Left ventricle myocardium inferior (tissue), 1 donor: Measurements from ENCODE around the gene MEI1. TPM values are rescaled to one million over a fixed set of nuclear protein-coding genes. Genes with fewer than 3 reads are reported as not detected.
"Not testable (repeated sequence)": the region's sequence is repeated elsewhere in the genome, so short reads cannot be mapped to it uniquely, and the experiment has no call there.

Experiments used
- DNase-seq: peaks from one replicate; pipeline ENCODE4 v3.0.0-alpha.2; 2020
- H3K27ac ChIP-seq: fragments of 200-600 bp; replicated peaks from 2 replicates; pipeline ENCODE4 v1.8.0; 2021
- H3K27me3 ChIP-seq: fragments of 200-600 bp; 2 replicates; pipeline ENCODE4 v1.8.0; 2021; ENCODE audit warnings: low read depth
- H3K36me3 ChIP-seq: fragments of 200-600 bp; 2 replicates; pipeline ENCODE4 v1.8.0; 2021
- H3K4me1 ChIP-seq: fragments of 200-600 bp; 2 replicates; pipeline ENCODE4 v1.8.0; 2021
- H3K4me3 ChIP-seq: fragments of 200-600 bp; 2 replicates; pipeline ENCODE4 v1.8.0; 2021; ENCODE audit warnings: mild to moderate bottlenecking, moderate library complexity
- H3K9me3 ChIP-seq: fragments of 200-600 bp; replicated peaks from 2 replicates; pipeline ENCODE4 v1.8.0; 2021
- CTCF ChIP-seq: fragments of 200-600 bp; IDR thresholded peaks from 2 replicates; pipeline ENCODE4 v1.8.0; 2021; ENCODE audit warnings: antibody characterized with exemption, mild to moderate bottlenecking, borderline replicate concordance
- intact Hi-C: fragments of 100-400 bp; cut with micrococcal nuclease; formaldehyde crosslinking; loops from one replicate; pipeline ENCODE4 v1.11.0; 2022
- total RNA-seq: library from RNA; stranded (reverse); fragmentation: NEBNext Ultra II Directional; extraction: Animal tissue kit (Norgen Biotek cat#: 25700); gene quantifications from one replicate; pipeline ENCODE4 v1.2.1, GENCODE V29; 2021
- donor health status: DM: no; HTN: yes; CAD: no; lungs with severe emphysema.

The MEI1 gene
- total RNA-seq, 1 donor from 2014 or later: 0.74 TPM

GRCh38 chr22:41731609-41732008 is 32.3 kb downstream of the MEI1 start:
- intact Hi-C loops: no loop called here
- Histone ChIP-seq H3K36me3 (no peaks in the 10 kb centered on the region), H3K4me3 (no peak overlapping the region), H3K4me1 (no peaks in the 10 kb centered on the region), H3K9me3 (no peaks in the 10 kb centered on the region), H3K27ac (no peak overlapping the region), H3K27me3 (no peaks in the 10 kb centered on the region)
- TF ChIP-seq CTCF: no peak
- DNase-seq: no peak

- no peak for DNase-seq
- H3K9me3 ChIP-seq: no peaks in the 10 kb centered on the region
- intact Hi-C loops: no loop called here
- H3K36me3 ChIP-seq: no peaks in the 10 kb centered on the region
- H3K27ac ChIP-seq: no peak overlapping the region
- TF ChIP-seq CTCF: no peak
- H3K4me3 ChIP-seq: no peak overlapping the region
- H3K27me3 ChIP-seq: no peaks in the 10 kb centered on the region
- no peaks in the 10 kb centered on the region for H3K4me1 ChIP-seq
Observed at GRCh38 chr22:41732096-41732772, 32.9 kb downstream of the MEI1 start.

- H3K4me3 ChIP-seq, H3K27ac ChIP-seq, H3K36me3 ChIP-seq, intact Hi-C loops, H3K27me3 ChIP-seq, DNase-seq, H3K4me1 ChIP-seq, H3K9me3 ChIP-seq: not testable (repeated sequence)
Observed at GRCh38 chr22:41733241-41733640, 33.9 kb downstream of the MEI1 start.

- intact Hi-C loops: no loop called here
- no peak for DNase-seq
- Histone ChIP-seq H3K27me3 (peaks cover 10% of the 10 kb centered on the region), H3K9me3 (no peaks in the 10 kb centered on the region), H3K27ac (no peak overlapping the region), H3K4me1 (no peaks in the 10 kb centered on the region), H3K36me3 (no peaks in the 10 kb centered on the region), H3K4me3 (no peak overlapping the region)
- no peak for TF ChIP-seq CTCF
Observed at GRCh38 chr22:41739576-41739975, 40.3 kb downstream of the MEI1 start.

GRCh38 chr22:41742918-41743317 is 43.6 kb downstream of the MEI1 start:
- intact Hi-C loops: no loop called here
- DNase-seq: no peak
- TF ChIP-seq CTCF: no peak
- no peaks in the 10 kb centered on the region for H3K9me3 ChIP-seq
- no peaks in the 10 kb centered on the region for H3K36me3 ChIP-seq
- no peak overlapping the region for H3K4me3 ChIP-seq
- H3K27me3 ChIP-seq: peaks cover 23% of the 10 kb centered on the region
- H3K4me1 ChIP-seq: no peaks in the 10 kb centered on the region
- no peak overlapping the region for H3K27ac ChIP-seq

- no peaks in the 10 kb centered on the region for H3K36me3 ChIP-seq
- H3K4me1 ChIP-seq: no peaks in the 10 kb centered on the region
- intact Hi-C loops: loop anchor here (5.0 kb wide), 1 partner anchor 196 kb away; no protein-coding TSS in a partner anchor
- peaks cover 34% of the 10 kb centered on the region for H3K27me3 ChIP-seq
- no peak for DNase-seq
- no peaks in the 10 kb centered on the region for H3K9me3 ChIP-seq
- no peak for TF ChIP-seq CTCF
- H3K27ac ChIP-seq: no peak overlapping the region
- no peak overlapping the region for H3K4me3 ChIP-seq
Observed at GRCh38 chr22:41745968-41746367, 46.7 kb downstream of the MEI1 start.
